Gastroesophageal sphincter (tissue), 4 donors: ENCODE measurements around the gene PAPPA. TPM values are rescaled to one million over a fixed set of nuclear protein-coding genes. Genes with fewer than 3 reads are reported as not detected.

Experiments used
- ATAC-seq: fragments of 150-250 bp; one replicate; pipeline ENCODE4 v1.9.1; 2016; ENCODE audit warnings: mild to moderate bottlenecking, moderate library complexity
- H3K27ac ChIP-seq, 4 donors: fragments of 200-600 bp; sonication (generic) in 3 of 4; 1 replicate in 3 of 4; 2 replicates in 1 of 4; pipeline ENCODE4 v1.5.1; 2016 to 2019
- H3K27me3 ChIP-seq: fragments of 200-600 bp; sonication (generic); one replicate; pipeline ENCODE4 v1.5.1; 2019
- H3K36me3 ChIP-seq, 2 donors: fragments of 200-600 bp; sonication (generic); one replicate each; pipeline ENCODE4 v1.5.1; 2019; ENCODE audit warnings: control low read depth in 1 of 2
- H3K4me1 ChIP-seq, 3 donors: fragments of 200-600 bp; sonication (generic); 1 replicate in 2 of 3; 2 replicates in 1 of 3; pipeline ENCODE4 v1.5.1; 2016 to 2019; ENCODE audit warnings: control low read depth in 2 of 3
- H3K4me3 ChIP-seq, 2 donors: fragments of 200-600 bp; sonication (generic); one replicate each; pipeline ENCODE4 v1.5.1; 2019; ENCODE audit warnings: mild to moderate bottlenecking in 1 of 2, moderate library complexity in 1 of 2
- H3K9me3 ChIP-seq, 3 donors: fragments of 200-600 bp; sonication (generic); one replicate each; pipeline ENCODE4 v1.5.1; 2017 to 2019; ENCODE audit warnings: control low read depth in 2 of 3
- CTCF ChIP-seq, 4 experiments: fragments of 200-600 bp in 2 of 4; fragments of 450-650 bp in 2 of 4; sonication (generic) in 1 of 4; IDR thresholded peaks; one replicate each; pipeline ENCODE4 v1.5.1; 2017 to 2019; ENCODE audit warnings: antibody characterized with exemption in 4 of 4, mild to moderate bottlenecking in 2 of 4, moderate library complexity in 2 of 4
- EP300 ChIP-seq: sonication (generic); formaldehyde crosslinking; IDR thresholded peaks from one replicate; pipeline ENCODE4 v1.6.1; 2017; ENCODE audit warnings: antibody characterized with exemption, mild to moderate bottlenecking
- POLR2A ChIP-seq, 2 donors: fragments of 450-650 bp; IDR thresholded peaks; one replicate each; pipeline ENCODE4 v1.6.1; 2017; ENCODE audit warnings: antibody characterized with exemption in 2 of 2, mild to moderate bottlenecking in 2 of 2, moderate library complexity in 1 of 2
- POLR2AphosphoS5 ChIP-seq: sonication (generic); formaldehyde crosslinking; IDR thresholded peaks from one replicate; pipeline ENCODE4 v1.6.1; 2017; ENCODE audit warnings: antibody characterized with exemption
- WGBS, 2 donors: methylation state at CpG; one replicate each; pipeline ENCODE4 v1.1.5; 2018; ENCODE audit warnings: low coverage in 1 of 2; 5-methylcytosine and 5-hydroxymethylcytosine counted together
- total RNA-seq, 4 donors: library from RNA; depleted of rRNA; stranded (reverse); fragments of >200 nt; gene quantifications; one replicate each; pipeline ENCODE4 v1.1.0, GENCODE V29; 2016

PAPPA gene
- total RNA-seq, 4 donors from 2014 or later = 1.9 to 5.7 (median 3.2) TPM

- Histone ChIP-seq H3K9me3 (no peaks in the 10 kb centered on the region), H3K27me3 (no peaks in the 10 kb centered on the region), H3K4me3 (no peak overlapping the region), H3K27ac (no peak overlapping the region), H3K36me3 (no peaks in the 10 kb centered on the region), H3K4me1 (no peaks in the 10 kb centered on the region)
- ATAC-seq = no peak
- WGBS, 2 donors = 80 to 90% methylated on average over 1 of the region's 1 CpG
- TF ChIP-seq POLR2A (IDR thresholded peaks at IDR 0.05) (no peak), EP300 (no peak), CTCF (IDR thresholded peaks at IDR 0.05) (no peak), POLR2AphosphoS5 (no peak)
These were observed 126.9 kb downstream of the PAPPA start for GRCh38 chr9:116280529-116280928.

DNA sequence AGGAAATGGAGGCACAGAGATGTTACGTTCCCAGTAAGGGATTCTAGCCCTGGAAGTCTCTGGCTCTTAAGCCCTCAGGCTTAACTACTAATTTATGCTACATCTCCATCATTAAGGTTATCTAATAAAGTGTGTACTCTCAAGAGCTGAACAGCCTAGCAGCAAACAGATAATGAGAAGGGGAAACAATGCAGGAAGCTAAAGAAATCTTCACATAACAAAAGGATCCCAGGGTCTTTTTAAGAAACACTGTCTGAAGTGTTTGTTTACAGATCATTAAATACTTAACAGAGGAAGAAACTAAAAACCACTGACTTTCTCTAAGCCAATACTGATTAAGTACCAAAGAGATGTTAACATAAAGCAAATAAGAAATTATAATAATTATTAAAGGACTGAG is 129.0 kb downstream of the PAPPA start:
- Histone ChIP-seq H3K9me3 (no peaks in the 10 kb centered on the region), H3K27me3 (no peaks in the 10 kb centered on the region), H3K4me1 (no peaks in the 10 kb centered on the region), H3K36me3 (no peaks in the 10 kb centered on the region), H3K27ac (no peak overlapping the region), H3K4me3 (no peak overlapping the region)
- no peak for ATAC-seq
- 75 to 86% methylated on average over 1 of the region's 1 CpG for WGBS, 2 donors
- TF ChIP-seq POLR2A (IDR thresholded peaks at IDR 0.05) (no peak), EP300 (no peak)

- H3K27me3 ChIP-seq = no peaks in the 10 kb centered on the region
- no peaks in the 10 kb centered on the region for H3K36me3 ChIP-seq
- TF ChIP-seq CTCF (IDR thresholded peaks at IDR 0.05) (no peak), POLR2AphosphoS5 (no peak), POLR2A (IDR thresholded peaks at IDR 0.05) (no peak)
- no peaks in the 10 kb centered on the region for H3K9me3 ChIP-seq
- no peak overlapping the region for H3K4me3 ChIP-seq
- no peak overlapping the region for H3K27ac ChIP-seq
- no peaks in the 10 kb centered on the region for H3K4me1 ChIP-seq
- no peak for ATAC-seq
- WGBS, 2 donors = 89 to 92% methylated on average over 5 to 6 of the region's 6 CpGs
These were observed 130.9 kb downstream of the PAPPA start for GRCh38 chr9:116284518-116284917.

- no peaks in the 10 kb centered on the region for H3K4me1 ChIP-seq
- no peaks in the 10 kb centered on the region for H3K36me3 ChIP-seq
- no peaks in the 10 kb centered on the region for H3K27me3 ChIP-seq
- no peak for TF ChIP-seq EP300
- TF ChIP-seq POLR2A (IDR thresholded peaks at IDR 0.05) = no peak
- no peak for TF ChIP-seq CTCF (IDR thresholded peaks at IDR 0.05)
- no peak for TF ChIP-seq POLR2AphosphoS5
- 90 to 96% methylated on average over 4 of the region's 4 CpGs for WGBS, 2 donors
- no peak overlapping the region for H3K27ac ChIP-seq
- no peak overlapping the region for H3K4me3 ChIP-seq
- ATAC-seq = no peak
- H3K9me3 ChIP-seq = no peaks in the 10 kb centered on the region
These were observed 131.7 kb downstream of the PAPPA start for GRCh38 chr9:116285320-116285719.

DNA sequence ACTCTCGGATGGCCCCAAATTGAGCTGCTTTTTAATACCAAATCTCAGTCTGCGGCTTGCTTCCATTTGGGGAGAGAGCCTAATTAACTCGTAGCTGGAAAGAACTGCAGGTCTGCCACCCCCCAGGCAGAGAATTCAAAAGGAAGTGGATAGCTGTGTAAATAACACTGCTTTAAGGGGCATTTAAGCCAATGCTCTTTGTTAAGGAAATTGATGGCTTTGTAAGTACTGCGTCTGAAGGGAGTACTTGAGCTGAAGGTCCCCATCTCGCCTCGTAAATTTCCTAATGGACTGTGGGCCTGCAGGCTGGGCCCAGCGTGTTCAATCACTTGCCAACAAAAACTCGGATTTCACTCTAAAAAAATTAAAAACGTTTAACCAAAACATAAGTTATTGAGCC is 132.7 kb downstream of the PAPPA start:
- no peak for ATAC-seq
- no peak for TF ChIP-seq POLR2A (IDR thresholded peaks at IDR 0.05)
- TF ChIP-seq EP300 = no peak
- TF ChIP-seq CTCF (IDR thresholded peaks at IDR 0.05) = no peak
- no peak for TF ChIP-seq POLR2AphosphoS5
- H3K9me3 ChIP-seq = no peaks in the 10 kb centered on the region
- no peaks in the 10 kb centered on the region for H3K4me1 ChIP-seq
- no peaks in the 10 kb centered on the region for H3K36me3 ChIP-seq
- WGBS, 2 donors = 42 to 48% methylated on average over 7 to 8 of the region's 9 CpGs
- H3K27me3 ChIP-seq = no peaks in the 10 kb centered on the region
- H3K4me3 ChIP-seq = no peak overlapping the region
- H3K27ac ChIP-seq = no peak overlapping the region
